IPS DF 6.9 (cell line): ENCODE data around the gene FADS2.

Source experiments
- DNase-seq: peaks from one replicate; pipeline ENCODE4 v3.0.0-alpha.2; 2013; ENCODE audit warnings: low read depth, low spot score
- H3K27ac ChIP-seq: one replicate; pipeline ENCODE4 v1.5.1; 2013; ENCODE audit warnings: low read length, control low read depth
- H3K27me3 ChIP-seq: 2 replicates; pipeline ENCODE4 v1.6.1; 2013; ENCODE audit warnings: mild to moderate bottlenecking, low read length; ENCODE audit not compliant: control insufficient read depth, insufficient read depth
- H3K36me3 ChIP-seq: 2 replicates; pipeline ENCODE4 v1.6.1; 2013; ENCODE audit warnings: low read length; ENCODE audit not compliant: control insufficient read depth, insufficient read depth
- H3K4me1 ChIP-seq: 2 replicates; pipeline ENCODE4 v1.6.1; 2013; ENCODE audit warnings: low read length; ENCODE audit not compliant: control insufficient read depth, insufficient read depth
- H3K4me3 ChIP-seq: 2 replicates; pipeline ENCODE4 v1.5.1; 2013; ENCODE audit warnings: mild to moderate bottlenecking, low read length
- H3K9me3 ChIP-seq: 2 replicates; pipeline ENCODE4 v1.6.1; 2013; ENCODE audit warnings: low read length, inconsistent platforms; ENCODE audit not compliant: control insufficient read depth, insufficient read depth
- WGBS: extraction: QIAGEN DNeasy Blood & Tissue Kit; methylation state at CpG from one replicate; pipeline ENCODE4 v1.1.7; 2013; ENCODE audit warnings: mixed read lengths, missing lambda C conversion rate; ENCODE audit not compliant: insufficient read length, insufficient coverage; 5-methylcytosine and 5-hydroxymethylcytosine counted together

The FADS2 gene

GRCh38 chr11:61871158-61871597, 43.1 kb downstream of the FADS2 start:
- peaks cover 3% of the 10 kb centered on the region; the same call in 1 of the 2 replicates for H3K36me3 ChIP-seq
- H3K9me3 ChIP-seq: no peaks in the 10 kb centered on the region
- no peak overlapping the region for H3K4me3 ChIP-seq
- no peak overlapping the region for H3K27ac ChIP-seq
- H3K27me3 ChIP-seq: no peaks in the 10 kb centered on the region
- H3K4me1 ChIP-seq: peaks cover 5% of the 10 kb centered on the region
- no CpG with 5 or more reads among the region's 24 CpGs for WGBS
- DNase-seq: peak; percentile 82

GRCh38 chr11:61872935-61873565, 45.0 kb downstream of the FADS2 start:
- Histone ChIP-seq H3K4me1 (peaks cover 5% of the 10 kb centered on the region), H3K36me3 (no peaks in the 10 kb centered on the region), H3K27ac (no peak overlapping the region), H3K9me3 (no peaks in the 10 kb centered on the region), H3K27me3 (no peaks in the 10 kb centered on the region), H3K4me3 (no peak overlapping the region)
- no peak for DNase-seq
- no CpG with 5 or more reads among the region's 20 CpGs for WGBS

- DNase-seq: no peak
- peaks cover 5% of the 10 kb centered on the region for H3K4me1 ChIP-seq
- WGBS: no CpG with 5 or more reads among the region's 16 CpGs
- no peaks in the 10 kb centered on the region for H3K9me3 ChIP-seq
- no peak overlapping the region for H3K27ac ChIP-seq
- H3K27me3 ChIP-seq: no peaks in the 10 kb centered on the region
- no peaks in the 10 kb centered on the region for H3K36me3 ChIP-seq
- H3K4me3 ChIP-seq: no peak overlapping the region
These were observed 45.7 kb downstream of the FADS2 start for GRCh38 chr11:61873588-61874376.

GRCh38 chr11:61874377-61874809, 46.3 kb downstream of the FADS2 start:
- peaks cover 5% of the 10 kb centered on the region for H3K4me1 ChIP-seq
- H3K27me3 ChIP-seq: no peaks in the 10 kb centered on the region
- H3K9me3 ChIP-seq: no peaks in the 10 kb centered on the region
- no peak overlapping the region for H3K27ac ChIP-seq
- H3K4me3 ChIP-seq: no peak overlapping the region
- DNase-seq: no peak
- no CpG with 5 or more reads among the region's 12 CpGs for WGBS
- H3K36me3 ChIP-seq: no peaks in the 10 kb centered on the region

- no peak for DNase-seq
- Histone ChIP-seq H3K4me3 (no peak overlapping the region), H3K27me3 (no peaks in the 10 kb centered on the region), H3K27ac (no peak overlapping the region), H3K36me3 (no peaks in the 10 kb centered on the region), H3K9me3 (no peaks in the 10 kb centered on the region), H3K4me1 (peaks cover 7% of the 10 kb centered on the region)
- WGBS: no CpG with 5 or more reads among the region's 3 CpGs
These were observed 46.8 kb downstream of the FADS2 start for GRCh38 chr11:61874853-61875252.

GRCh38 chr11:61875698-61876097, 47.6 kb downstream of the FADS2 start:
- H3K4me3 ChIP-seq: no peak overlapping the region
- H3K27ac ChIP-seq: no peak overlapping the region
- H3K27me3 ChIP-seq: no peaks in the 10 kb centered on the region
- no peaks in the 10 kb centered on the region for H3K9me3 ChIP-seq
- WGBS: no CpG with 5 or more reads among the region's 14 CpGs
- peaks cover 7% of the 10 kb centered on the region for H3K4me1 ChIP-seq
- no peaks in the 10 kb centered on the region for H3K36me3 ChIP-seq
- DNase-seq: no peak

- Histone ChIP-seq H3K27me3 (no peaks in the 10 kb centered on the region), H3K9me3 (no peaks in the 10 kb centered on the region), H3K27ac (no peak overlapping the region), H3K4me3 (no peak overlapping the region), H3K36me3 (no peaks in the 10 kb centered on the region), H3K4me1 (peaks cover 7% of the 10 kb centered on the region)
- no CpG with 5 or more reads among the region's 7 CpGs for WGBS
- DNase-seq: no peak
These were observed 51.1 kb downstream of the FADS2 start for GRCh38 chr11:61879152-61879551.

GRCh38 chr11:61880031-61880430, 51.9 kb downstream of the FADS2 start:
- no peak overlapping the region for H3K4me3 ChIP-seq
- H3K27me3 ChIP-seq: no peaks in the 10 kb centered on the region
- H3K9me3 ChIP-seq: no peaks in the 10 kb centered on the region
- DNase-seq: no peak
- no peaks in the 10 kb centered on the region for H3K36me3 ChIP-seq
- no CpG with 5 or more reads among the region's 11 CpGs for WGBS
- no peak overlapping the region for H3K27ac ChIP-seq
- H3K4me1 ChIP-seq: peaks cover 5% of the 10 kb centered on the region

- H3K4me3 ChIP-seq: no peak overlapping the region
- no CpG with 5 or more reads among the region's 6 CpGs for WGBS
- H3K27me3 ChIP-seq: no peaks in the 10 kb centered on the region
- H3K27ac ChIP-seq: no peak overlapping the region
- H3K9me3 ChIP-seq: no peaks in the 10 kb centered on the region
- no peak for DNase-seq
- no peaks in the 10 kb centered on the region for H3K36me3 ChIP-seq
- H3K4me1 ChIP-seq: peaks cover 5% of the 10 kb centered on the region
These were observed 52.4 kb downstream of the FADS2 start for GRCh38 chr11:61880454-61880853.

- Histone ChIP-seq H3K4me3 (no peak overlapping the region), H3K27ac (no peak overlapping the region), H3K27me3 (no peaks in the 10 kb centered on the region), H3K9me3 (no peaks in the 10 kb centered on the region), H3K4me1 (peaks cover 5% of the 10 kb centered on the region), H3K36me3 (no peaks in the 10 kb centered on the region)
- no peak for DNase-seq
- WGBS: no CpG with 5 or more reads among the region's 3 CpGs
These were observed 53.3 kb downstream of the FADS2 start for GRCh38 chr11:61881397-61881796.
